ENCODE results near the gene VWF. TPM values are rescaled to one million over a fixed set of nuclear protein-coding genes. Genes with fewer than 3 reads are reported as not detected.
A peak's percentile ranks its signal among the peaks of the same experiment; 100 is the strongest.

Gene VWF
- total and polyA plus RNA-seq, 2 experiments from 2014 or later: 0.42 to 0.56 TPM

DNA sequence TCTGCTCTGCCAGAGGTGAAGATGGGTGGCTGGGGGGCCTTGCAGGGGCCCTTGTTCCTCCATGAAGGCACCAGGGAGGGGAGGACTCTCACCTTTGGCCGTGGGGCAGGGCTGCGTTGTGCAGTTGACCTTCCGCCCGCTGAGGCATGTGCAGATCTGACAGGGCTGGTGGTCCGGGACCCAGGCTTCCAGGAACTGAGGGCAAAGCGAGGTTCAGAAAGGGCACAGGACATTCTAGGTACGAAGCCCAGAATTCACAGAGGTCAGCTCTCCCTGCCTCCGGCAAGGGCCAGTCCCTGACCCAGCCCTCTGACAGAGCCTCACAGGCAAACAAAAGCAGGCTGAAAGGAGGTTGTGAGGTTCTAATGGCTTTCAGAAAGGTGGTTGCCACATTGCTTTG, 139.0 kb downstream of the VWF start:
- no peak for TF ChIP-seq EZH2 (IDR thresholded peaks at IDR 0.05; ENCODE audit: low read depth, unreplicated experiment)
- TF ChIP-seq ZNF331 (CRISPR knock-in tag; IDR thresholded peaks at IDR 0.05; ENCODE audit: low read depth): no peak
- no peak for TF ChIP-seq NANOG (IDR thresholded peaks at IDR 0.05; ENCODE audit: borderline replicate concordance)
- no peak for TF ChIP-seq STAT1 (IDR thresholded peaks at IDR 0.05; ENCODE audit: unreplicated experiment)
- no peak for TF ChIP-seq POLR2AphosphoS5 (IDR thresholded peaks at IDR 0.05; ENCODE audit: low read depth)
- TF ChIP-seq REST (IDR thresholded peaks at IDR 0.05; ENCODE audit: unreplicated experiment): no peak
- TF ChIP-seq CREB1 (CRISPR knock-in tag; IDR thresholded peaks at IDR 0.05; ENCODE audit: low read depth): no peak
- no peak for TF ChIP-seq JUNB (IDR thresholded peaks at IDR 0.05; ENCODE audit: unreplicated experiment)
- no peak for TF ChIP-seq ZNF462 (CRISPR knock-in tag; IDR thresholded peaks at IDR 0.05)
- no peak for TF ChIP-seq EZH2phosphoT487 (IDR thresholded peaks at IDR 0.05; ENCODE audit: unreplicated experiment)
- TF ChIP-seq, protein P1, sequence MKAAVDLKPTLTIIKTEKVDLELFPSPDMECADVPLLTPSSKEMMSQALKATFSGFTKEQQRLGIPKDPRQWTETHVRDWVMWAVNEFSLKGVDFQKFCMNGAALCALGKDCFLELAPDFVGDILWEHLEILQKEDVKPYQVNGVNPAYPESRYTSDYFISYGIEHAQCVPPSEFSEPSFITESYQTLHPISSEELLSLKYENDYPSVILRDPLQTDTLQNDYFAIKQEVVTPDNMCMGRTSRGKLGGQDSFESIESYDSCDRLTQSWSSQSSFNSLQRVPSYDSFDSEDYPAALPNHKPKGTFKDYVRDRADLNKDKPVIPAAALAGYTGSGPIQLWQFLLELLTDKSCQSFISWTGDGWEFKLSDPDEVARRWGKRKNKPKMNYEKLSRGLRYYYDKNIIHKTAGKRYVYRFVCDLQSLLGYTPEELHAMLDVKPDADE (IDR thresholded peaks at IDR 0.05): no peak
- no peak for TF ChIP-seq ZNF114 (CRISPR knock-in tag; IDR thresholded peaks at IDR 0.05)
- TF ChIP-seq CTCF (conservative IDR thresholded peaks at IDR 0.05; ENCODE audit: low read depth in 2 of 2): no peak
- peaks cover 15% of the 10 kb centered on the region for H3K4me1 ChIP-seq (ENCODE audit: insufficient read depth)
- no peak overlapping the region for H3K4me3 ChIP-seq
- H2AFZ ChIP-seq: peak overlapping the region; percentile 78; the same call in 1 of the 2 replicates
- H3K27ac ChIP-seq (ENCODE audit: low read depth): no peak overlapping the region
- H3K27me3 Mint-ChIP-seq (ENCODE audit: insufficient read depth, low read depth, poor library complexity): peaks cover 4% of the 10 kb centered on the region
- H3K27me3 ChIP-seq (ENCODE audit: insufficient read depth): no peaks in the 10 kb centered on the region
- no peak overlapping the region for H3K27ac Mint-ChIP-seq
- 0 out of 2 replicates have a peak, but pooled peaks cover 3% of the 10 kb centered on the region for H4K20me1 ChIP-seq (replicated peaks; ENCODE audit: insufficient read depth)
- H3K79me2 ChIP-seq (replicated peaks; ENCODE audit: insufficient read depth): no peaks in the 10 kb centered on the region
- no peaks in the 10 kb centered on the region for H3F3A ChIP-seq (replicated peaks; ENCODE audit: low read depth)
- peaks cover 28% of the 10 kb centered on the region for H3K4me1 Mint-ChIP-seq
- H3K9me2 ChIP-seq (ENCODE audit: insufficient read depth): no peaks in the 10 kb centered on the region
- no peaks in the 10 kb centered on the region for H3K36me3 Mint-ChIP-seq (ENCODE audit: low read depth)
- H3K9me3 Mint-ChIP-seq: no peaks in the 10 kb centered on the region
- H3K4me3 Mint-ChIP-seq: no peak overlapping the region
- no peak overlapping the region for H3K4me2 ChIP-seq
- no peak for ATAC-seq
- H3K36me3 ChIP-seq (ENCODE audit: insufficient read depth): no peaks in the 10 kb centered on the region
- no peak for DNase-seq (ENCODE audit: low spot score)
